GM21367 (cell line): ENCODE data around the gene TRPC4AP.

Source experiments
- ATAC-seq: cut with Tn5 transposase; IDR thresholded peaks from one replicate; pipeline ENCODE4 v1.9.1; 2021; ENCODE audit not compliant: unreplicated experiment

TRPC4AP gene

DNA sequence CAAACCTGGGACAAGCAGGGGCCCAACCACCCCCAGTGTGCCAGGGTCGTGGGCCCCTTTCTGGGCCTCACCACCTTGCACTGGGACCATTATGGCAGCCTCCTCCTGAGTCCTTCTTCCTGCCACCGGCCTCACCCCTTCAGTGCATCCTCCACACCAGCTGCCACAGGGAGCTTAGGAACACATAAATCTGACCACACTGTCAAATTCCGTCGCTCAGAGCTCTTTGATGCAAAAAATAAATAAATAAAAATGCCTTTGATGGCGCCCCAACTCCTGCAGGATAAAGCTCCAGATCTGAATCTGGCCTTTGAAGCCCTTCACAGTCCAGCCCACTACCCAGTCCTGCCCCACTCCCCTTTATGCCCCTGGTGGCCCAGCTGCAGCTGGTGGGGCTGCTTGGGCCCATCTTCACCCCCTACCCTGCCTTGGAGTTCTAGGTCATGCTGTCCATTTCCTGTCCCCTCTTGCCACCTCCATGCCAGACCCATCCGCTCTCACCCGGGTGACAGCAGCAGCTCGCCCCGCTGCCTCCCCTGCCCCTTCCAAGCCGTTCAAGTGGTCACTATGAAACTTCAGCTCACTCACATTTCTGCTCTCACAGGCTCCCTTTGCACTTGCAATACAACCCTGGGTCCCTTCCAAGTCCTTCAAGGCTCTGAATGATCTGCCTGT is 120.9 kb downstream of the TRPC4AP start:
- no peak for ATAC-seq

DNA sequence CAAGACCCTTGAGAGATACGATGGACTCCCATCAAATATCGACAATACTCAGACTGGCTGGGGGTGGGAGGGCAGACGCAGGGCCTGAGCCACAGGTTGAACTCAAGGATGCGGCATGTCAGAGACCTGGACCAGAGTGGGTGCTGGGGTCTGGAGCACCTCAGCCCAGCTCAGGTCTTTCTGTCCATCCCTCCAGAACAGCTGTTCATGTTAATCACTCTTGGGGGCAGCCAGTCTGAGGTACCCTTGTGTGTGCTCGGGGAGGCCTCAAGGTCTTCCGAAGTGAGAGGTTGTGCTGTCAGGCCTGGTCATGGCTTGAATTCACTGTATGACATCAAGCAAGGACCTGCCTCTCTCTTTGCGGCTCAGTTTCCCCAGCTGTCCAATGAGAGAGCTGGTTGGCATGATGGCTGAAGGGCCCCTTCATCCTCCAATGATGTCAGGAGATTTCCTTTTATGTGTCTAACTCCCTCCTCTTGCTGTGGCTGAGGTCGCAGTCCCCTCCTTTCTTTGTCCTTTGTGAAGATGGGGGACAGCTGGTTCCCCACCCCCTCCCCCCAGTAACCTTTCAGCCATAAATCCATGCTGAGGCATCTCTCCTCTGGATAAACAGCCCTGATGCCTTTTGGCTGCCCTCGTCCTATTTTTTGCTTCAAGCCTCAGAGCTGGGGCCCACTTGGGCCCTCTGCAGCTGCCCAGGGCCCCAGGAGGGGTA is 121.6 kb downstream of the TRPC4AP start:
- no peak for ATAC-seq

DNA sequence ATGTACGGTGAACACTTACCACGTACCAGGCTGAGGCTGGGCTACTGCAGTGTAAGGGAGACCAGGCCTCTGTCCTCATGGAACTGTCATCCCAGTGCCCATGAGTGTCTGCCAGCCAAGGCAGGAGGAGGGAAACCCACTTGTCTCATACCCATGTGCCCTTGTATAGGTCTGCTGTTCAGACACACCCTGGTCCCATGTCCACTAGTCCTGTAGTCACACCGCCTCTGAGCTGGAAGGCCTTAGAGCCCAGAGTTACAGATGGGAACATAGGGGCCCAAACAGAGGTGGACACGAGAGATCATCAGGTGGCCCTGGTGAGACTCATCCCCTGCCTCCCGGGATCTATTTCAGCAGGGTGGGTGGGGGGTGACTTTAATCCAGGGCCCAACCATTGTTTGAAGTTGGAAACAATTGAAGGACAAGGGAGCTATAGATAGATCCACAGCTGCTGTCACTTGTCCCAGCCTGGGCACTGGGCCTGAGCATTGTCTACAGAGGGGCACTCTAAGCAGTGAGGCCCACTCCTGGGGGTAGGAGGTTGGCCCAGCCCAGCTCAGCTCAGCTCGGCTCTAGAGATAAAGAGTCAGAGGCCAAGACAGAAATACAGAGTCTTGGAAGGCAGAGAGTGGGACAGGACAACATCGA is 122.3 kb downstream of the TRPC4AP start:
- ATAC-seq, result no peak

- no peak for ATAC-seq
Observed at GRCh38 chr20:34968042-34968775, 124.4 kb downstream of the TRPC4AP start.

- ATAC-seq, result no peak
Observed at GRCh38 chr20:34967421-34967820, 125.2 kb downstream of the TRPC4AP start.

DNA sequence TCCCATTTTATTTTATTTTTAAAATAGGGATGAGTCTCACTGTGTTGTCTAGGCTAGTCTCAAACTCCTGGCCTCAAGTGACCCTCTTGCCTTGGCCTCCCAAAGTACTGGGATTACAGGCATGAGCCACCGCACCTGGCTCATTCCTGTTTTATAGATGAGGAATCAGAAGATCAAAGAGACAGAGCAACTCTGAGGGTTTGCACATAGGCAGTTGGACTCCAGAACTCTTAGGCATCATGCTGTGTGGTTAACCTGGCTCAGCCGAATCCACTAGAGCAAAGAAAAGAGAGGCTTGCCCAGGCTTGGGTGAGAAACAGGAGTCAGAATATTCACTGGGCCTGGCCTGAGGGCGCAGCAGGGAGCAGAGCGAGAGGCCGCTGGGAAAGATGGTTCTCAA is 127.6 kb downstream of the TRPC4AP start:
- ATAC-seq, result no peak

DNA sequence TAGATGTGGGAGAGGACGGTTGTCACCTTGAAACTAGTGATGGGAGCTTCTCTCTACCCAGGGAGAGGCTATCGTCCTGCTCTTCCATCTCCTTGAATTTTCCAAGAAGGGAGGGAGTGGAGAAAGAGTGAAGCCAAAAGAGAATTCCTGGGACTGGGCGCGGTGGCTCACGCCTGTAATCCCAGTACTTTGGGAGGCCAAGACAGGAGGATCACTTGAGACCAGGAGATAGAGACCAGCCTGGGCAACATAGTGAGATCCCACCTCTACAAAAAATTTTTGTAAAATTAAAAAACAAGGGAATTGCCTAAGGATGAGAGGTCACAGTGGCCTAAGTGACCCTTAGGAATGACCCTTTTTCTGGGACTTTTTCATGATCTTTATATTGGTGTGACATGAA is 128.1 kb downstream of the TRPC4AP start:
- ATAC-seq, result no peak

DNA sequence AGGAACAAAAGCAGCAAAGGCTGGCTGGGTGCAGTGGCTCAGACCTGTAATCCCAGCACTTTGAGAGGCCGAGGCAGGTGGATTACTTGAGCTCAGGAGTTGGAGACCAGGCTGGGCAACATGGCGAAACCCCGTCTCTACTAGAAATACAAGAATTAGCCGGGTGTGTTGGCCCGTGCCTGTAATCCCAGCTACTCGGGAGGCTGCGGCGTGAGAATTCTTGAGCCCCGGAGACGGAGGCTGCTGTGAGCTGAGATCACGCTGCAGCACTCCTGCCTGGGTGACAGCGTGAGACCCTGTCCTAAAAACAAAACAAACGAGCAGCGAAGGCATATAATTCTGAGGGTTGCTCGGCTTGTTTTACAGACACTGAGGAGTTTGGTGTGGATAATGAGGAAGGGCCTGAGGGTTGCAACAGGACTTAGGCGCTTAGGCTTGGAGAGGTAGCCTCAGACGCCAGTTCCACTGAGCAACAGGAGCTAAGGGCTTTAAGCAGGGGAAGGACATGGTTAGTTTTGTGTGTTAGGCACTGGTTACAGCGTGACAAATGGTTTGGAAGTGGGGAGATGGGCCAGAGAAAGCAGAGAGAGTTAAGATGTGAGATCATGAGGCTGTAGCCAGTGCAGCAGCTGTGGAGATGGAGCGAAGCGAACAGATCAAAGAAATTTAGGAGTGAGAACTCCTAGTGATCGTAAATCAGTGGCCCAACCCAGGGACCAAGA is 135.7 kb downstream of the TRPC4AP start:
- no peak for ATAC-seq

DNA sequence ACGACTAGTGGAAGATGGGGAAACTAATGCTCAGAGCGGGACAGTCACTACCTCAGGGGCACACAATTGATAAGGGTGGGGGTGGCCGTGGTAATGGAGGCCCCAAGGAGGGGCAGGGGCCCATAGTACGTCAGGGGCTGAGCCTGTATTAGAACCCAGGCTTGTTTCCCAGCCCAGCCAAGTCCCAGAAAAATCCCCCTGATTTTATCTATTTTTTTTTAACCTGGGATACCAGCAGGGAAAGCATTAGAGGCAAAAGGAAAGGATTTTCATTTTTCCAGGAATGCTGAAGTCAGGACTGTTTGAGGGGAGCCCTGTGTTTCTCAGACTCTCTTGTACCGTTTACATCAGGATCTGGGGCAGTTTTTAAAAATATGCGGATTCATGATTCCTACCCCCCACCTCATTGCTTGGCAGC is 136.6 kb downstream of the TRPC4AP start:
- ATAC-seq, result no peak

DNA sequence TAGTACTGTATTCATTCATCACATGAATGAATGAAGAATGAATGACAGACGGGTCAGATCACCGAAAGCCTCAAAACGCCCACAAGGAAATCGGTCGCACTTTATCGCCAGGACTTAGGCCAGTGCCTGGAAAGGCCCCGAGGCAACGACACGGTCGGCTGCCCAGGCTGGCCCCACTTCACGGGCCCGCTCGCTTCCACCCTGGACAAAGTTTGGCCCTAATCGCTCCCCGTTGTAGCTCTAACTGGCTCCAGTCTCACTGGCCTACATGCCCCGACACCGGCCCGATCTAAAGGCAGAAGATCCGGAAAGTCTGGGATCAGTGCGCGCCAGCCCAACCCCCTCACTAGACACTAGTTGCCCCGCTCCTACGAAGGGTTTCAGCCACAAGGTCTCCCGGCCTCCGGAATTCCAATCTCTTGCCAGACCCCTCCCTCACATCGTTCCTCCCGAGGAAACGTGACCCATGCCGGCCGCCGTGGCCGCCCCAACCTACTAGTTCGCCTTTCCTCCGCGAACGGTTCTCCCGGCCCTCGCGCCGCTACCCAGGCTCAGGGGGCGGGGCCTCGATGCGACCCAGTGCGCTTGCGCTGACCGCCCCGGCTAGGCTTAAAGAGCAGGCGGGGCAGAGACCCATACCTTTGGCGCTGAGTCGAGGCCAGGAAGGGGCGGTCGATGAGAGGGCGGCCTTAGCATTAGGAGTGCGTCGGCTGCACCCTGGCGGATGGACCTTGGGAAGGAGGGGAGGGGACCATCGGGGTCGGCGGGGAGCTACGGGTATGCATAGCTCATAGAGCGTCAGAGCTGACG is 137.2 kb downstream of the TRPC4AP start, which contains the start of the genes GSS and MYH7B:
TSS of gene GSS (minus strand) at position 576 of the 810 bp plus-strand sequence. CDS start 3,954 bp downstream, outside the sequence.
TSS of gene MYH7B (plus strand) at position 638 of the 810 bp plus-strand sequence. CDS start 22,138 bp downstream, outside the sequence.
- ATAC-seq, result peak; percentile 76

DNA sequence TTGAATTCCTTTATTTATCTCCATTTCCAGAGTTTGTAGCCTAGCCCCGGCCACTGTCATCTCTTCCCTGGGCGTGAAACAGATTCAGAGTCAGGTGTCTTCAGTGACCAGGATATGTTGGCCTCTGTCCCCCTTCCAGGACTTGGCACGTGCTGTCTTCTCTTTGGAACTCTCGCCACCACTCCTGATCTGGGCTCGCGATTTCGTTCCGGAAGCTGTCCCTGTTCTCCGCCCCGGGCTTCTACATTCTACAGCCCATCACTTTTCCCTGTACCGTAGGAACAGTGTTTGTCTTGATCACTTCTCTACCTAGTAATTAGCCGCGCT is 137.7 kb downstream of the TRPC4AP start:
- ATAC-seq, result no peak

- ATAC-seq, result no peak
Observed at GRCh38 chr20:34953960-34954359, 138.6 kb downstream of the TRPC4AP start.

DNA sequence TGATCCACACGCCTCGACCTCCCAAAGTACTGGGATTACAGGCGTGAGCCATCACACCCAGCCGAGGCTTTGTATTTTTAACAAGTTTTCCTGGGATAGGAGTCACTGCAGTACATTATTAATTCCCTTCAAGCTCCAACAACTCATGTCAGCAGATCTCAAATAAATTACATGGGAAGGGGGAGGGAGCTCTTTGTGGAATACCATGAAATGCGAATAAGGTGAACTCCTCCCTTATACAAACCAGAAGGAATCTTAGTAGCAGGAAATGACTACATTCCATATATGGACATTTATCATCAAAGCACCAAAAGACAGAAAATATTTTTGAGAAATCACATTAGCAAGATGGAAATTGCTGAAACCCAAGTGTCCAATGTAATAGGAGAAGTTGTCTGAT is 139.9 kb downstream of the TRPC4AP start:
- ATAC-seq, result no peak
